Neural cell (in vitro differentiated cells): Measurements from ENCODE around the gene OR6C2. TPM values are rescaled to one million over a fixed set of nuclear protein-coding genes. Genes with fewer than 3 reads are reported as not detected.
"Not testable (repeated sequence)": the region's sequence is repeated elsewhere in the genome, so short reads cannot be mapped to it uniquely, and the experiment has no call there.

Experiments used
- H2AFZ ChIP-seq: fragments of 200-600, 300-800 bp; sonication (generic), shearing (Covaris generic); 2 replicates; pipeline ENCODE4 v1.6.0; 2014; ENCODE audit warnings: low read depth, mild to moderate bottlenecking, antibody characterized with exemption, low read length, moderate library complexity
- H3F3A ChIP-seq: fragments of 200-600 bp; shearing (Covaris generic); 2 replicates; pipeline ENCODE4 v1.6.1; 2016; ENCODE audit warnings: mild to moderate bottlenecking, moderate library complexity, mixed read lengths, antibody characterized with exemption, low read length; ENCODE audit not compliant: insufficient read depth, poor library complexity, severe bottlenecking
- H3K27ac ChIP-seq: fragments of 200-600, 300-800 bp; sonication (generic), shearing (Covaris generic); 2 replicates; pipeline ENCODE4 v1.5.1; 2014; ENCODE audit warnings: mild to moderate bottlenecking, low read length, moderate library complexity
- H3K27me3 ChIP-seq: fragments of 300-800, 200-600 bp; sonication (generic), shearing (Covaris generic); 2 replicates; pipeline ENCODE4 v1.6.0; 2014; ENCODE audit warnings: mild to moderate bottlenecking, low read depth, low read length, moderate library complexity; ENCODE audit not compliant: insufficient read depth
- H3K36me3 ChIP-seq: fragments of 300-800, 200-600 bp; sonication (generic), shearing (Covaris generic); 2 replicates; pipeline ENCODE4 v1.5.1; 2014; ENCODE audit warnings: mild to moderate bottlenecking, antibody characterized with exemption, low read length, moderate library complexity; ENCODE audit not compliant: insufficient read depth
- H3K4me2 ChIP-seq: fragments of 300-800, 200-600 bp; sonication (generic), shearing (Covaris generic); 2 replicates; pipeline ENCODE4 v1.6.0; 2014; ENCODE audit warnings: mild to moderate bottlenecking, low read length
- H3K4me3 ChIP-seq: fragments of 300-800, 200-600 bp; sonication (generic), shearing (Covaris generic); 2 replicates; pipeline ENCODE4 v1.5.1; 2014; ENCODE audit warnings: mild to moderate bottlenecking, low read length, moderate library complexity
- H3K79me2 ChIP-seq: fragments of 200-600 bp; shearing (Covaris generic); replicated peaks from 2 replicates; pipeline ENCODE4 v1.6.0; 2014; ENCODE audit warnings: mild to moderate bottlenecking, low read length, moderate library complexity; ENCODE audit not compliant: insufficient read depth
- H3K9ac ChIP-seq: fragments of 300-800, 200-600 bp; sonication (generic), shearing (Covaris generic); 2 replicates; pipeline ENCODE4 v1.6.1; 2016; ENCODE audit warnings: mild to moderate bottlenecking, low read length, mixed read lengths
- H3K9me2 ChIP-seq: fragments of 200-600 bp; shearing (Covaris generic); 2 replicates; pipeline ENCODE4 v1.6.1; 2016; ENCODE audit warnings: mild to moderate bottlenecking, low read length, mixed read lengths; ENCODE audit not compliant: insufficient read depth
- H3K9me3 ChIP-seq: fragments of 200-600, 300-800 bp; sonication (generic), shearing (Covaris generic); 2 replicates; pipeline ENCODE4 v1.6.1; 2016; ENCODE audit warnings: mild to moderate bottlenecking, mixed run types, low read length, moderate library complexity, mixed read lengths
- H4K20me1 ChIP-seq: fragments of 200-600 bp; shearing (Covaris generic); 2 replicates; pipeline ENCODE4 v1.6.1; 2016; ENCODE audit warnings: mild to moderate bottlenecking, mixed run types; ENCODE audit not compliant: insufficient read depth
- EP300 ChIP-seq: fragments of 450-650 bp; conservative IDR thresholded peaks from 2 replicates; pipeline ENCODE4 v1.6.1; 2014; ENCODE audit warnings: antibody characterized with exemption, mild to moderate bottlenecking, moderate library complexity; ENCODE audit not compliant: poor library complexity, severe bottlenecking
- EZH2 ChIP-seq: fragments of 200-600, 300-800 bp; shearing (Covaris generic), sonication (generic); IDR thresholded peaks from 2 replicates; pipeline ENCODE4 v1.6.1; 2014; ENCODE audit warnings: antibody characterized with exemption, low read length, borderline replicate concordance, mild to moderate bottlenecking; ENCODE audit not compliant: insufficient read depth, poor library complexity, severe bottlenecking
- MXI1 ChIP-seq: fragments of 450-650 bp; conservative IDR thresholded peaks from 2 replicates; pipeline ENCODE4 v1.6.1; 2014; ENCODE audit warnings: antibody characterized with exemption, mild to moderate bottlenecking; ENCODE audit not compliant: poor library complexity, severe bottlenecking
- POLR2AphosphoS5 ChIP-seq: IDR thresholded peaks from 2 replicates; pipeline ENCODE4 v1.6.1; 2012
- RAD21 ChIP-seq: fragments of 450-650 bp; conservative IDR thresholded peaks from 2 replicates; pipeline ENCODE4 v1.6.1; 2014; ENCODE audit warnings: antibody characterized with exemption, mild to moderate bottlenecking, moderate library complexity
- SMC3 ChIP-seq: fragments of 450-650 bp; conservative IDR thresholded peaks from 2 replicates; pipeline ENCODE4 v1.6.1; 2014; ENCODE audit warnings: antibody characterized with exemption, mild to moderate bottlenecking, moderate library complexity; ENCODE audit not compliant: poor library complexity
- TAF1 ChIP-seq: IDR thresholded peaks from 2 replicates; pipeline ENCODE4 v1.6.1; 2012; ENCODE audit warnings: low read depth
- polyA plus RNA-seq: library from polyadenylated mRNA; depleted of rRNA; stranded (reverse); fragments of >200 nt; gene quantifications from 2 replicates; pipeline ENCODE4 v1.2.3, GENCODE V29; 2014
- TF ChIP-seq, protein P1 (sequence below): fragments of 450-650 bp; IDR thresholded peaks from 2 replicates; pipeline ENCODE4 v1.5.1; 2014; ENCODE audit warnings: antibody characterized with exemption, mild to moderate bottlenecking, moderate library complexity; ENCODE audit not compliant: poor library complexity, severe bottlenecking
- TF ChIP-seq, protein P2 (sequence below): IDR thresholded peaks from 2 replicates; pipeline ENCODE4 v1.6.1; 2012; ENCODE audit warnings: borderline replicate concordance

OR6C2 gene
- polyA plus RNA-seq, 1 donor from 2014 or later = not detected

DNA sequence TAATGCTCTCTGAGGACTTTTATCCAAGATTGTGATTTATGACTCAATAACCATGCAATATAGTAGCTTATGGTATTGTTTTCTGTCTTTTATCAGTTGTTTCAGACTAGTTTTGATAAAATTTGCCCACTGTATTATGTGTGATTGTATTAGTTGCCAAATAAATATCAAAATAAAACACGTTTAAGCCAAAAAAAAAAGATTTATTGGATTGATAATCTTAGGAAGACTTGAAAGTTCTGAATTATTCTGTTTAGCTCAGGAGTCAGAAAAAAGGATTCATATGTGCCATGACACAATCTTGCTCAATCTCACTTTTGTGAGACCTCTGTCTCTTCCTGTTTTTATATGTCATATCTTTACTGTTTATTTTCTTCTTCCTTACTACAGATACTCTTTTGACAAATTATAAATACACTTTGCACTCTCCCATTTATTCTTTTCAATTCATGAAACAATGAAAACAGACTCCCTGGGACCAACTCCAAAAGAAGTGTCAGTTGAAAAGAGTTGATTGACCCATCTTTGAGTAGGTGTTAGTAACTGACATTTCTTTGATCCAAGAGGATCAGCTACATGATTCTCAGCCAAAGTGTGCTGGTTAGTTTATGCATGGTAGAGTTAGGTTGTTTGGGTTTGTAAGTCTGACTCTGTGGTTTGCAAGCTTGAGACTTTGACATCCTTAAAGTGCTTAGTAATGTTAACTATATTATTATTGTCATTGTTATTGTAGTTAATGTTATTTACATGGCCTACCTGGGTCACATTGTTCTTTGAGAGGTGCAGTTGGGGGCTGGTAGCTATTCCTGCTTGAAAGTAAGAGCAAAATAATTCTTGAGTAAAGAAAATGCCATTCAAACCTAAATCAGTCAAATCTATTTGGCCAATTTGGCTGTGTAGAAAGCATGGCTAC is 15.3 kb upstream of the OR6C2 start:
- H3K27ac ChIP-seq = no peak overlapping the region
- no peaks in the 10 kb centered on the region for H3K27me3 ChIP-seq
- H3K36me3 ChIP-seq = no peaks in the 10 kb centered on the region
- no peak overlapping the region for H2AFZ ChIP-seq
- H3K9me3 ChIP-seq = no peaks in the 10 kb centered on the region
- H3K79me2 ChIP-seq = no peaks in the 10 kb centered on the region
- TF ChIP-seq RAD21 (no peak), MXI1 (no peak), EZH2 (no peak), TAF1 (no peak), SMC3 (no peak)
- TF ChIP-seq, protein P1, sequence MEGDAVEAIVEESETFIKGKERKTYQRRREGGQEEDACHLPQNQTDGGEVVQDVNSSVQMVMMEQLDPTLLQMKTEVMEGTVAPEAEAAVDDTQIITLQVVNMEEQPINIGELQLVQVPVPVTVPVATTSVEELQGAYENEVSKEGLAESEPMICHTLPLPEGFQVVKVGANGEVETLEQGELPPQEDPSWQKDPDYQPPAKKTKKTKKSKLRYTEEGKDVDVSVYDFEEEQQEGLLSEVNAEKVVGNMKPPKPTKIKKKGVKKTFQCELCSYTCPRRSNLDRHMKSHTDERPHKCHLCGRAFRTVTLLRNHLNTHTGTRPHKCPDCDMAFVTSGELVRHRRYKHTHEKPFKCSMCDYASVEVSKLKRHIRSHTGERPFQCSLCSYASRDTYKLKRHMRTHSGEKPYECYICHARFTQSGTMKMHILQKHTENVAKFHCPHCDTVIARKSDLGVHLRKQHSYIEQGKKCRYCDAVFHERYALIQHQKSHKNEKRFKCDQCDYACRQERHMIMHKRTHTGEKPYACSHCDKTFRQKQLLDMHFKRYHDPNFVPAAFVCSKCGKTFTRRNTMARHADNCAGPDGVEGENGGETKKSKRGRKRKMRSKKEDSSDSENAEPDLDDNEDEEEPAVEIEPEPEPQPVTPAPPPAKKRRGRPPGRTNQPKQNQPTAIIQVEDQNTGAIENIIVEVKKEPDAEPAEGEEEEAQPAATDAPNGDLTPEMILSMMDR = no peak
- no peaks in the 10 kb centered on the region for H3K9me2 ChIP-seq
- no peaks in the 10 kb centered on the region for H3F3A ChIP-seq
- H3K4me3 ChIP-seq = no peak overlapping the region
- H3K9ac ChIP-seq = no peak overlapping the region
- no peak overlapping the region for H3K4me2 ChIP-seq
- H4K20me1 ChIP-seq = no peaks in the 10 kb centered on the region

DNA sequence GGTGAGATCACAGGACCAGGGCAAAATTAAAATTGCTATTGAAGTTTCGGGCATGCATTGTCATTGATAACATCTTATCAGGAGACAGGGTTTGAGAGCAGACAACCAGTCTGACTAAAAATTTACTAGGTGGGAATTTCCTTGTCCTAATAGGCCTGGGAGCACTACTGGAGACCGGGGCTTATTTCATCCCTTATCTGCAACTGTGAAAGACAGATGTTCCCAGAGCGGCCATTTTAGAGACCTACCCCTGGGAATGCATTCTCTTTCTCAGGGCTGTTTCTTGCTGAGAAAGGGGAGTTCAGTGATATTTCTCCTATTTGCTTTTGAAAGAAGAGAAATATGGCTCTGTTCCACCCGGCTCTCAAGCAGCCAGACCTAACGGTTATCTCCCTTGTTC is 2.6 kb upstream of the OR6C2 start:
- not testable (repeated sequence) for H2AFZ ChIP-seq, H3K79me2 ChIP-seq

DNA sequence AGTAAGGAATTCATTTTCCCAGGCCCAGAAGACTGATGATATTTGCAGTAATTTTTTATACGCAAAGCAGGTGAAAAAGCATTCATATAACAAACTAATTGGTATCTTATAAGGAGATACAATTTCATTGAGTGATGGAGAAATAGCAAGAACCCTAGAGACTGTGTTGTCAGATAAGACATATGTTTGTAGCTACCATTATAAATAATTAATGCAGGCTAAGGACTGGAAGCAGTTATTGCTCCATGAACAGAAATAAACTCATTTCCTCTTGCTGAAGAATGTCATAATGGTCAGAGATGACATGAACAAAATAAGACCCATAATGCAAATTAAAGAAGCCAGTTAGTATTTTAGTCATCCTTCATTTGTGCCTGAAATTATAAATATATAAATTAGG is 1.5 kb downstream of the OR6C2 start:
- no peak overlapping the region for H3K4me3 ChIP-seq
- no peaks in the 10 kb centered on the region for H3K27me3 ChIP-seq
- no peak overlapping the region for H3K9ac ChIP-seq
- no peak overlapping the region for H3K4me2 ChIP-seq
- no peak overlapping the region for H3K27ac ChIP-seq
- H3K36me3 ChIP-seq = no peaks in the 10 kb centered on the region
- H3K9me3 ChIP-seq = no peaks in the 10 kb centered on the region
- no peak overlapping the region for H2AFZ ChIP-seq
- H3F3A ChIP-seq = no peaks in the 10 kb centered on the region
- TF ChIP-seq SMC3 (no peak), MXI1 (no peak), POLR2AphosphoS5 (no peak), TAF1 (no peak), RAD21 (no peak), EZH2 (no peak), EP300 (no peak)
- TF ChIP-seq, protein P1 = no peak
- TF ChIP-seq, protein P2, sequence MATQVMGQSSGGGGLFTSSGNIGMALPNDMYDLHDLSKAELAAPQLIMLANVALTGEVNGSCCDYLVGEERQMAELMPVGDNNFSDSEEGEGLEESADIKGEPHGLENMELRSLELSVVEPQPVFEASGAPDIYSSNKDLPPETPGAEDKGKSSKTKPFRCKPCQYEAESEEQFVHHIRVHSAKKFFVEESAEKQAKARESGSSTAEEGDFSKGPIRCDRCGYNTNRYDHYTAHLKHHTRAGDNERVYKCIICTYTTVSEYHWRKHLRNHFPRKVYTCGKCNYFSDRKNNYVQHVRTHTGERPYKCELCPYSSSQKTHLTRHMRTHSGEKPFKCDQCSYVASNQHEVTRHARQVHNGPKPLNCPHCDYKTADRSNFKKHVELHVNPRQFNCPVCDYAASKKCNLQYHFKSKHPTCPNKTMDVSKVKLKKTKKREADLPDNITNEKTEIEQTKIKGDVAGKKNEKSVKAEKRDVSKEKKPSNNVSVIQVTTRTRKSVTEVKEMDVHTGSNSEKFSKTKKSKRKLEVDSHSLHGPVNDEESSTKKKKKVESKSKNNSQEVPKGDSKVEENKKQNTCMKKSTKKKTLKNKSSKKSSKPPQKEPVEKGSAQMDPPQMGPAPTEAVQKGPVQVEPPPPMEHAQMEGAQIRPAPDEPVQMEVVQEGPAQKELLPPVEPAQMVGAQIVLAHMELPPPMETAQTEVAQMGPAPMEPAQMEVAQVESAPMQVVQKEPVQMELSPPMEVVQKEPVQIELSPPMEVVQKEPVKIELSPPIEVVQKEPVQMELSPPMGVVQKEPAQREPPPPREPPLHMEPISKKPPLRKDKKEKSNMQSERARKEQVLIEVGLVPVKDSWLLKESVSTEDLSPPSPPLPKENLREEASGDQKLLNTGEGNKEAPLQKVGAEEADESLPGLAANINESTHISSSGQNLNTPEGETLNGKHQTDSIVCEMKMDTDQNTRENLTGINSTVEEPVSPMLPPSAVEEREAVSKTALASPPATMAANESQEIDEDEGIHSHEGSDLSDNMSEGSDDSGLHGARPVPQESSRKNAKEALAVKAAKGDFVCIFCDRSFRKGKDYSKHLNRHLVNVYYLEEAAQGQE = no peak
- H3K9me2 ChIP-seq = no peaks in the 10 kb centered on the region
- H4K20me1 ChIP-seq = no peaks in the 10 kb centered on the region
- H3K79me2 ChIP-seq = no peaks in the 10 kb centered on the region

More for the DNA sequence above, 2.6 kb upstream of the OR6C2 start:
- not testable (repeated sequence) for H3K27ac ChIP-seq, H3K27me3 ChIP-seq, H4K20me1 ChIP-seq, H3K9ac ChIP-seq, H3K9me3 ChIP-seq, H3K9me2 ChIP-seq, H3K36me3 ChIP-seq, H3F3A ChIP-seq, H3K4me3 ChIP-seq, H3K4me2 ChIP-seq
